Measurements from ENCODE around the gene MSANTD4.
"Not testable (repeated sequence)": the region's sequence is repeated elsewhere in the genome, so short reads cannot be mapped to it uniquely, and the experiment has no call there.

The MSANTD4 gene

DNA sequence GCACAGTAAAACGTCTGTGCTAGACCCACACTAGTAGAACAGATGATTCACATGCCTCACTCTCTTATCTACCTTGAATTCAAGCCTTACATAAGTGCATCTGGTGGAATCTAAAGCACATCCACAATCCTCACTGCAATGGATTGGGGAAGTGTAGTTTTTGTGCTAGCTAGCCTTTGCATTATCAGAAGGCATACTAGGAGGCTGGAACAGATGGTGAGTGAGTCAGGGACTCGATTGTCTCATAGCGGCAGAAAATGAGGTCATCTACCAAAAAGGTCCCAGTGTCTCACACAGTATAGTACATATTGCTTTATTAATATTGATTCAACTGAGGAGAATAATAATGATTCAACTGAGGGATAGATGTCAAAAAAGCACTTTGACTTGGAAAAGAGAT is 9.3 kb downstream of the MSANTD4 start:
- DNase-seq = no peak

DNA sequence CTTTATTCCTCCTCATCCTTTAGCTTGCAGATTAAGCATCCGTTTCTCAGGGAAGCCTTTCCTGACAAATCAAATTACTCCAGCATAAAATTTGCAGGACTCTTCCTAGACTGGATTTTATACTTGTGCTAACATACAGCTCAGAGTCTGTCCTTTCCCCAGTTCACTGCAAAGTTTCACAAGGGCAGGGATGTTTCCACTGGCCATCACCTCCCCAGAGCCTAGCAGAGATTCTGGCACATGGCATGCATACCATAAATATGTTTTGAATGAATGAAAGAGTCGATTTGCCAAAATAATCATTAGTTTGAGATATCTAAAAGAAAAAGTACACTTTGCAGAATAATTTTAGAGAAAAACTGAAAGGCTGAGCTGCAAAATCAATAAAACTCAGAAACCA is 10.6 kb downstream of the MSANTD4 start:
- no peak for DNase-seq

DNA sequence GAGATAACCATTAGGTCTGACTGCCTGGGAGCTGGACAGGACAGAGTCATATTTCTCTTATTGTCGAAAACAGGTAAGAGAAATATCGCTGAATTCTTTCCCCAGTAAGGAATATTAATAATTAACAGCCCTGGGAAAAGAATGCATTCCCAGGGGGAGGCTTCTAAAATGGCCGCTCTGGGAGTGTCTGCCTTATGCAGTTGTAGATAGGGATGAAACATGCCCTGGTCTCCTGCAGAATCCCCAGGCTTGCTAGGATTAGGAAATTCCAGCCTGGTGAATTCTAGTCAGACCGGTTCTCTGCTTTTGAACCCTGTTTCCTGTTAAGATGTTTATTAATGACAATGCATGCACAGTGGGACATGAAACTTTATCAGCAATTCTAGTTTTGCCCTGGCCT is 18.9 kb downstream of the MSANTD4 start:
- not testable (repeated sequence) for DNase-seq

DNA sequence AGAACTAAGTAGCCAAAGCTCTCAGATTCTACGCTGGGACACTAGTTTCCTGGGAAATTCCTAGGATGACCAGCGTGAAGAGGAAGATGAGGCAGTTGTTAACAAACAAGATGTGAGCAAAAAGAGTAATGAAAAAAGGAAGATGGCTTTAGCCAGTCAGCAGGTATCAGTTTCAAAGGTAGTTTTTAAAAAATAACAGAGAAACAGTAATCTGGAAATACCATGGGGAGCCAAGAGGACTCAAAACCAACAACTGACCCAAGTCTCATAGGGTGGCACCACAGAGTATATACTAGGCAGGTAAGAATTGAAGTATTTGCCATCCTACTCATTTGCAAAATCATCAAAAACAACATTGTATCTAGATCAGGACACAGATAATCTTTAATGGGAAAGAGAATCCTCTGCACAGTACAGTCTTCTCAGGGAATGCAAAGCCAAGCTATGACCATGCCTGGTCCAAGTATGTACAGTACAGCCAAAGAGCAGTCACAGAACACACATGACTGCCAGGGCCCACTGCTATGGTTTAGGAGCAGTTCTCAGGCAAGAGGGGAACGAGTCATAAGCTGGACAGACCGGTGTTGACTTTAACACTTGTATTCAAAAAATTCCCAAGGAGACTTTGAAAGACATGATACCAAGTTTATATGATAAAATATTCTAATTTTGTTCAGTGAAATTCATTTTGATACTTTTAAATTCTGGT is 20.6 kb downstream of the MSANTD4 start:
- DNase-seq = no peak

DNA sequence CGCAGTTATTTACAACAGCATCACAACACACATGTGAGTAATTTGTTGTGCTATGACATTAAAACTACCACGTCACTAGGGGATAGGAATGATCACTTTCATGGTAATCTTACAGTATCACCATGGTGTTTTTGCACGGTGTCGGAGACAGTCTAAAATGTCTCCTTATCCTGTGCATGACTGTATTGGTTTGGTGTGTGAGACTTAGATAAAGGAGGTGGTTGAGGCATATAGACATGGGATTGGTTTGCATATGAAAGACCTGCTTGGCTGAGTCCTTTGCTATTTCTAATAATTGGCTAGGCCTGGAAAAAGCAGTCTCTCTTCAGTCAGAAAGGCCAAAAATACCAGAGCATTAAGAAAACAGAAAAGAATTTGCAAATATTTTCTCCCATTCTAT is 30.2 kb downstream of the MSANTD4 start:
- no peak for DNase-seq

DNA sequence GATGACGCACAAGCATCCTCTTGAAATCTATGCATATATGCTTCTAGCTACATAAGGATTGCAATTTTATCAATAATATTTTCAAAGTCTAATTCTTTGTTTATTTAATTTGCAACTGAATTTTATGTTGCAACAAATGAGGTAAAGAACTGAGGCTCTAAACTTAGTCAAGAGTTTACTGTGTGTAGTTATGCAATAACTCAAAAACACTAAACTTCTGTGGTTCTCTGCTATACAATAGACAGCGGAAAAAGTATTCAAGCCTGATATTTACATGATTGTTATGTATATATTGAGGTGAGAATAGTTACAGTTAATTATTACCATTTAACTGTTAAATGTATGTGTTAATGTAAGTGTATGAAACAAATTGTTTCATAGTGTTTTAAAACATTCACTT is 32.9 kb downstream of the MSANTD4 start:
- DNase-seq = no peak

DNA sequence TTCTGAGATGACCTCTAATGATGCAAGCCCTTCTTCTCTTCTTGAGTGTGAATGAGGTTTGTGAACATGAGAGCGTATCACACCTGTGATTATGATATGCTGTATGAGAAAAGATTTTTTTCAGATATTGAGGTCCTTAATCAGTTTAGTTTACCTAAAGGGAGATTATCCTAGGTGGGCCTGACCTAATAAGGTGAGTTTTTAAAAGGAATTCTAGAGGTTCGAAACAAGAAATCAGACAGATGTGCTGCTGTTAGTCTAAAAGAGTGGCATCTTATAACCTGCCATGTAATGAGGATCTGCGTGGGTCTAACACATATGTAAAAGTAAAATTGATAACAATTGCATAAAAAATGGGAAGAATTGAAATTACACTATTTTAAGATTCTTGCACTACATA is 33.8 kb downstream of the MSANTD4 start:
- no peak for DNase-seq

DNA sequence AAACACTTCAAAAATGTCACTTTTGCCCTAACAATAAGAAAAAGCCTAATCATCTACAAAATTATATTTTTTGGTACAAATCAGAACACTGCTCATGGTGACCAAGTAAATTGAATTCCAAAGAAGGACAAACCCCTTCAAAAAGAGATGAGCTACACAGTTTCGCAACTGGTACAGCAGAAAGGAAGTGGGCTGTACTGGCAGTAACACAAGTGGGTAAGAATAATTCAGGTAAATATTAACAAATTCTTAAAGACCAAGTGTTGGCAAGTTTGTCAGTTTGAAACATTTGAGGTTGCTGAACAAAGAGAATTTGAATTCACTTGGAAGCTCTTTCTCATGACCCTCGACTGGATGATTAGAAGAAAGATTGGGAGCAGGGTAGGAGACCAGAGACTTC is 35.5 kb downstream of the MSANTD4 start:
- DNase-seq = no peak

DNA sequence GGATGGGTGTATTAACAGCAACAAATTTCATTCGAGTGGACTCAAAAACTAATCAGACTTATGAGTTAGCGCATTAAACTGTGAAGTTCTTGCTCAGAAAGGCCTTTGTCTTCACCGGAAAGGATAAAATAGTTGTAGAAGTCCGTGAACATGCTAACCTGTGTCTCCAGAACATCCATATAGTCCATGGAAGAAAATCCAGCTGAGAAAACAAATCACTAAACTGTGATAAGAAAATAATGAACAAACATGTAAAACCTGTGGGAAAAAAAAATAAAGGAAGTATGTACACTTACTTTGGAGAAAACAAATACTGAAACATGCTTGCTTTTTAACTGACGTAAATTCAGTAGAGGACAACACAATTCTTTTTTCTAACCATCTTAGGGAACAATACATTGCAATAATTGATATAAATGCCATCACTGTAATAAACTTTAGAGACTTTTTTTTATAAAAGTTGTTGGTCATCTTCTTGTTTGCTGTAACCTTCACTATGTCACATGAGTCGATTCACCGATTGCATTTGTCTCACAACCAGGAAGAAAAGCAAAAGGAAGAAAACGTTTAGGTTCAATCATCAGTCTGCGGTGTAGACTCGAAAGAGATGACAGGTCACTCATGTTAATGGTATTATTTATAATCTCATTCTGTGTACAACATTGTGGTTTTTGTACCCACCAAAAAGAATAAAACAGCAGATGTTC is 41.9 kb downstream of the MSANTD4 start:
- DNase-seq = no peak

DNA sequence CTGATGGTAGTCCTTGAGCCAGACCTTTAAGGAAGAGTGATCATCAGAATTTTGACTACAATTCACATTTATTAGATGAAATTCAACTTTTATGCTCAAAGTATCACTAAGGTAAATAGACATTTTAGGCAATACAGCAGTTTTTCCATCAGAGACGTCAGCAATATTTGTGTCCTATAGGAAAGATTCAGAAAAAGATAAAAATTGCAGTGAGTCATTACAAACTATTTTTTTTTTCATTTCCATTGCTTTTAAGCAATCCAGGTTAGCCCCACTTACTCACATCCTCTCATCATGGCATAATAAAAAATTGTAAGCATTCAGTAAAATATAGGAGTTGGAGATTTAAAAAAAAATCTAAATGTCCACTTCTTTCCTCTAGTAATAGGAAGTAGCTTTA is 46.9 kb downstream of the MSANTD4 start:
- DNase-seq = no peak

DNA sequence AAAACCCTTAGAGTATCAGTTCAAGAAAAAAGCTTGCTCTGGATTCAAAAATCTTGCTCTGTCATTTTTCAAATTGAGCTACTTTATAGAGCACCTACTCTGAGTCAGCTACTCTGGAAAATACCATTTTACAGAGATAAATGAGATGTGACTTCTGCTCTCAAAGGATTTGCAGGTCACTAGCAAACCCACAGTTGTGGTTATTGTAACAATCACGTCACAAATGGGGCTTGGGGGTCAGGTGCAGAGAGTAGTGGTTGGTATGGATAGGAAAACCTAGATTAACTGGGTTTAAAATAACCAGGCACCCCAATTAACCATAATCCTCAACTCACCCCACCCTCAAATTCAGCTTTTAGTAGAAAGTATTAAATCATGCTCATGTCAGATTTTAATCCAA is 52.3 kb downstream of the MSANTD4 start:
- no peak for DNase-seq

DNA sequence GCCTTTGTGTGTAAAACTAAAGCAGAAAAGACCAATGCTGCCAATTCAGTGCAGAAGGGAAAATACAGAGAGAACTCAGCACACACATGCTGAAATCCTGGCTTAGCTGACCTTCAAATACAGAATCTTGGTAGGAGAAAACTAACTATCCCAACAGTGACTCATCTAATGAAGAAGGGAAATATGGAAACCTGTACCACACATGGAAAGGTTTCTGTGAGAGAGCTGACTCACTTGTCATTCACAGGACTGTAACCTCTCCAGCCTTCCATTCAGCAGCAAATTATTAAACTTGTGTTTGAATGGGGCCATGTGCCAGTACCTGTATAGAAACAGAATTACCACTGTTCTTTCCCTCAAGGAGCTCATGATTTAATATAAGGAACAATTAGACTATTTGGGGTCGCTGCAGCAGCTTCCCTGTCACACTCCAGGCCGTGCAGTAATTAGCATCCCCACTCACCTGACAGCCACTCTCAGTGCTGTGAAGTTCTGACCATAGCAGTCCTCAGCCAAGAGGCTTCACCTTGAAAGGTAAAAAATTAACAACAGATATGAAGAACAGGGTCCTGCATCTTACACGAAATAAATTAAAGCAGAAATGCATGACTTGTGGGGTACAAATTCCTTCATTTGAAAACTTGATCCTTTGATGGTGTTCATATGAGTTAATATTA is 53.9 kb downstream of the MSANTD4 start:
- no peak for DNase-seq

DNA sequence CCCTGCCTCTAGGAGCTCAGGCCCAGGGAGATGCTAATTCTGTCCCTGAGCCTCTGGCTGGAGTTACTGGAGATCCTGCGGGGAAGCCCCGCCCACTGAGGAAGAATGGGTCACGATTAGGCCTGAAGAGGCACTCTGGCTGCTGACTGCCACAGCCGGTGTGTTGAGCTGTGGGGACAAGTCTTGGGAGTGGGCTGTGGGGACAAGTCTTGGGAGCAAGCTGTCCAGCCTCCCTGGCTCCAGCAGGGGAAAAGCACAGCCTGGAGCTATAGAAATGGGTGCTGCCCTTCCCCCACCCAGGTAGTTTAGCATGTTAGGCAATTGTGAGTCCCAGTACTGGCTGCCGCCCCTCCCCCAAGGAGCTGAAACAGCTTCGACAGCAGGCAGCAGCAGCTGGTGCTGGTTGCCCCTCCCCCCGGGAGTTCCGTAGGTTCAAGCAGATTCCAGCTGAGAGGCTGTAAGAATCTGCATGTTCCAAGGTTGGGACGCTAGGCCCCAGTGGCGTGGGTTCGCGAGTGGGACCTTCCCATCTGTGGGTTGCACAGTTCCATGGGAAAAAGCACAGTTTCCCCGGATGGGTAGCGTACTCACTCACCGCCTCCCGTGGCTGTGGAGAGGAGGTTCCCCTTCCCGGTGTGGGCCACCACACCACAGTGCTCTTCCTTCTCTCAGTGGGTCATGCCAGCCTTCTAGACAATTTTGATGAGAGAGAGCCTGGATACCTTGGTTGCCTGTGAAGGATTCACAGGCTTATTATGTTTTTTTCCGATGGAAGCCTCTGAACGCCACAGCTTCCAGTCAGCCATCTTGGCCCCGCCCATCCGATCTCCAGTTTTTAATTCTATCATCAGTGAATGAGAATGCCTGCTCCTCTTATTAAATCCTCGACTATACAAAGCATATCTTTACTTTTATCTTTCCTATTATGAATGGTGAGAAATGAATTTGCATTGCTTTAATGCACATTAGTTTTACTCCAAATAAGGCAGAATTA is 61.5 kb downstream of the MSANTD4 start:
- peak; percentile 5 for DNase-seq
